Upper lobe of left lung (tissue), 4 donors: ENCODE results near the gene EEF1AKMT4.

Source experiments
- CTCF ChIP-seq, 6 experiments: fragments of 450-650 bp in 4 of 6; fragments of 200-600 bp in 2 of 6; sonication (generic) in 2 of 6; IDR thresholded peaks; one replicate each; pipeline ENCODE4 v1.5.1; 2016 to 2019; ENCODE audit warnings: antibody characterized with exemption in 6 of 6
- EP300 ChIP-seq, 4 donors: sonication (generic); formaldehyde crosslinking; IDR thresholded peaks; one replicate each; pipeline ENCODE4 v1.5.1; 2017; ENCODE audit warnings: antibody characterized with exemption in 4 of 4, control low read depth in 2 of 4
- POLR2A ChIP-seq, 4 donors: fragments of 450-650 bp; IDR thresholded peaks; one replicate each; pipeline ENCODE4 v1.5.1; 2016 to 2017; ENCODE audit warnings: antibody characterized with exemption in 4 of 4, mild to moderate bottlenecking in 2 of 4
- POLR2AphosphoS5 ChIP-seq, 2 donors: sonication (generic); formaldehyde crosslinking; IDR thresholded peaks; one replicate each; pipeline ENCODE4 v1.5.1; 2017; ENCODE audit warnings: antibody characterized with exemption in 2 of 2

DNA sequence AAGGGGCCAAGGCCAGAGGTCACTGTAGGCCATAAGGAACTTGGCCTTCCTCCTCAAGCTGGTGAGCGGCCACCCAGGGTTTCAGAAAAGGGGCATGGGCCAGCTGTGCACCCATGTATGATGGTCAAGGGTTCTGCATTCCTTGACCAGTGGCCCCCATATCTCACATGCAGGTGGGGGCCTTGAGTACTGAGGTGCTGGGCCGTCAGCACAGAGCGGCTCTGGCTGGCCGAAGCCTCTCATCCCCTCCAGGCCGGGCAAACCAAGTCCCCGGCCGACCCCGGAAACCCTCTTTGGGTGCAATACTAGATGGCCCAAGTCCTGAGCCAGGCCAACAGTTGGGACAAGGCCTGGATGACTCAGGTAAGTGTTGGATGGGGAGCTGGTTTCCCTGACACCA, 10.3 kb upstream of the EEF1AKMT4 start:
- no peak for TF ChIP-seq POLR2AphosphoS5 (IDR thresholded peaks at IDR 0.05)
- TF ChIP-seq CTCF (IDR thresholded peaks at IDR 0.05) = no peak
- TF ChIP-seq POLR2A (IDR thresholded peaks at IDR 0.05) = no peak
- no peak for TF ChIP-seq EP300 (IDR thresholded peaks at IDR 0.05)
